Gastrocnemius medialis (tissue), 4 donors: Measurements from ENCODE around the gene MAML3.

ENCODE experiments used
- CTCF ChIP-seq, 5 experiments: fragments of 450-650 bp in 3 of 5; fragments of 200-600 bp in 2 of 5; sonication (generic) in 2 of 5; IDR thresholded peaks in 4 of 5; conservative IDR thresholded peaks in 1 of 5; 1 replicate in 4 of 5; 2 replicates in 1 of 5; pipeline ENCODE4 v1.5.1; 2016 to 2019; ENCODE audit warnings: antibody characterized with exemption in 5 of 5, mild to moderate bottlenecking in 3 of 5, moderate library complexity in 3 of 5
- POLR2A ChIP-seq, 2 donors: fragments of 450-650 bp; IDR thresholded peaks; one replicate each; pipeline ENCODE4 v1.6.1; 2017; ENCODE audit warnings: antibody characterized with exemption in 2 of 2, mild to moderate bottlenecking in 2 of 2, moderate library complexity in 2 of 2

GRCh38 chr4:139682741-139683151 is 471.2 kb downstream of the MAML3 start:
- TF ChIP-seq CTCF (IDR thresholded peaks at IDR 0.05 in 4 of 5, conservative IDR thresholded peaks at IDR 0.05 in 1 of 5) (no peak), POLR2A (IDR thresholded peaks at IDR 0.05) (no peak)
